ENCODE results near the gene GLG1.

GLG1 gene

DNA sequence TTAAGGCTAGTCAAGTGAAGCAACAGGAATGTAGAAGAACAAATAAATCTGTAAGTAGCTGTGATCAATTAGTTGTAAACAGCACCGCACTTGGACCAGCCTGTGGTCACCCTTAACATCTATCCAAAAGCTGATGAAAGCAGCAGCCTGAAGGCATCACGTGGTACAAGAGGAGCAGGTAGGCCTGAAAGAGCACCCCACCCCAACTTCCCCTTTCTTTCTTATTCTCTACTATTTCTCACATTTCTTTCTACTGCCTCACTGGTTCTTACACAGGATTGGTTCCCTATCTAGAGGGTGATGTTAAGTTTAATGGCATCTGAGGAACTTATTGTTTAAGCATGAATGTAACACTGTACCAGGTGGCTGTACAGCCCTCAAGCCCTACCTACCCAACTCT lies 143.0 kb downstream of the GLG1 start:
- TF ChIP-seq, protein P1, sequence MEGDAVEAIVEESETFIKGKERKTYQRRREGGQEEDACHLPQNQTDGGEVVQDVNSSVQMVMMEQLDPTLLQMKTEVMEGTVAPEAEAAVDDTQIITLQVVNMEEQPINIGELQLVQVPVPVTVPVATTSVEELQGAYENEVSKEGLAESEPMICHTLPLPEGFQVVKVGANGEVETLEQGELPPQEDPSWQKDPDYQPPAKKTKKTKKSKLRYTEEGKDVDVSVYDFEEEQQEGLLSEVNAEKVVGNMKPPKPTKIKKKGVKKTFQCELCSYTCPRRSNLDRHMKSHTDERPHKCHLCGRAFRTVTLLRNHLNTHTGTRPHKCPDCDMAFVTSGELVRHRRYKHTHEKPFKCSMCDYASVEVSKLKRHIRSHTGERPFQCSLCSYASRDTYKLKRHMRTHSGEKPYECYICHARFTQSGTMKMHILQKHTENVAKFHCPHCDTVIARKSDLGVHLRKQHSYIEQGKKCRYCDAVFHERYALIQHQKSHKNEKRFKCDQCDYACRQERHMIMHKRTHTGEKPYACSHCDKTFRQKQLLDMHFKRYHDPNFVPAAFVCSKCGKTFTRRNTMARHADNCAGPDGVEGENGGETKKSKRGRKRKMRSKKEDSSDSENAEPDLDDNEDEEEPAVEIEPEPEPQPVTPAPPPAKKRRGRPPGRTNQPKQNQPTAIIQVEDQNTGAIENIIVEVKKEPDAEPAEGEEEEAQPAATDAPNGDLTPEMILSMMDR (IDR thresholded peaks at IDR 0.05) = no peak

DNA sequence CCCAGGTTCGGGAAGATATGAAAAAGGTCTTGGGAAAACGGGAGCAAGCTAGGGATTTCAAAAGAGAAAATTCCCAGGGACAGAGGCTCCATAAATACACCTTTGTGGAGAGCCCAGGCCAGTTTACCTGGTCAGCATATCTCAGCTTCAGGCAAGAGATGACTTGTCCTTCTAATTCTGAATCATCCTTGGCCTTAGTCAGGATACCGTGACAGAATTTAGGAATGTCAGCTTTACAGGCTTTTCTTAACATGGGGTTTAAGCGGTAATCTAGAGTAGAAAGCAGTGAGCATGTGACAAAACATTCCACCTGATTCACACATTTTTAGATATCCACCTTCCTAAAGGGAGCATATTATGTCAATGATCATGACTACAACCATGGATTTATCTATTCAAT lies 144.6 kb downstream of the GLG1 start:
- DNase-seq (ENCODE audit: low spot score) = no peak
- H3K27ac ChIP-seq = no peak overlapping the region
- H3K4me3 ChIP-seq = no peak overlapping the region
- TF ChIP-seq, protein P1 (IDR thresholded peaks at IDR 0.05) = no peak

More for the DNA sequence above, 143.0 kb downstream of the GLG1 start:
- Histone ChIP-seq H3K27ac (no peak overlapping the region), H3K4me3 (no peak overlapping the region)
- no peak for DNase-seq (ENCODE audit: low spot score)

DNA sequence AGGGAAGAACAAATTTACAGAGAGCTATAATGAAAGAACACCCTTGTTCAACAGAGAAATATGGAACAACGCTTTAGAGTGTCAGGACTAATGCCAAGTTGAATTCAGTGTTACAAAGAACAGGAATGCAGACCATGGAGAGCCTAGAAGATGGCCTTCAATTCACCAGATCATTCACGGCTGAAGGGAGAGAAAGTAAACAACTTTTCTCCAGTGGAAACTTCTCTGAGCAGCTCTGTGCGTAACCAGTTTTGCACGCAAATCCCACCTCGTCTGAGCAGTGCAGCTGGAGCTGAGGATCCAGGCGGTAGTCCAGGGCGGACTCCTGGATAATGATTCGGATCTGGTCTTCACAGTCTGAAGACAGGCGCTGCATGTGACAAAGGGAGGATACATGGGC lies 145.1 kb downstream of the GLG1 start:
- H3K4me3 ChIP-seq = no peak overlapping the region
- TF ChIP-seq, protein P1 (IDR thresholded peaks at IDR 0.05) = no peak
- no peak for DNase-seq (ENCODE audit: low spot score)
- no peak overlapping the region for H3K27ac ChIP-seq

DNA sequence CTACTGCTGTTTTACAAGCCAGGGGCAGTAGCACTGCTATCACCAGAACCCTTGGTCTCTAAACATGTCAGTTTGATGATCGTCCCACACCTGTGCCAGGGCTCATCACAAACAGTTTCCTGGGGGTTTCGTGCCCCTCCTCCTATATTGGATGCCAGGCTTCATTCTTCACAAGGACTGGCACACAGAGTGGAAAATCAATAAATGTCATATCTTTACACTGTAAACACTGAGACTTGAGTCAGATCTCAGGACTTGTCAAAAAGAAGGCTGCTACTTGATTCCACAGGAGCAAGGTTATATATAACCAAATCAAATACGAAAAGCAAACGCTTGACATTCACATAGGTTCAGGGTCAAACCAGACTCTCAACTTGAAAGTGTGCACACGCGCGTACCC lies 146.4 kb downstream of the GLG1 start:
- H3K27ac ChIP-seq = no peak overlapping the region
- TF ChIP-seq, protein P1 (IDR thresholded peaks at IDR 0.05) = no peak
- H3K4me3 ChIP-seq = no peak overlapping the region
- DNase-seq (ENCODE audit: low spot score) = no peak

DNA sequence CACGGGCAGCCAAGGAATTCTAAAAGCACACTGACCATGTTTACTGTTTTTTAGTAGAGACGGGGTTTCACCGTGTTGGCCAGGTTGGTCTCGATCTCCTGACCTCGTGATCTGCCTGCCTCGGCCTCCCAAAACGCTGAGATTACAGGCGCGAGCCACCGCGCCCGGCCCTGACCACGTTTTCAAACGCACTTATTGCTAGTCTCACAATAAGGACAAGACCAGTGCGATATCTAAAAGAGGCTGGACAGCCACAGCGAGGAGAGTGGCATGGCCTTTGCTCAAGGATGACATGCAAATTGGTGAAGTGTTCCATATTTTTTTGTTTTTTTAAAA lies 150.7 kb downstream of the GLG1 start:
- no peak overlapping the region for H3K27ac ChIP-seq
- no peak overlapping the region for H3K4me3 ChIP-seq
- TF ChIP-seq, protein P1 (IDR thresholded peaks at IDR 0.05) = no peak
- no peak for DNase-seq (ENCODE audit: low spot score)

DNA sequence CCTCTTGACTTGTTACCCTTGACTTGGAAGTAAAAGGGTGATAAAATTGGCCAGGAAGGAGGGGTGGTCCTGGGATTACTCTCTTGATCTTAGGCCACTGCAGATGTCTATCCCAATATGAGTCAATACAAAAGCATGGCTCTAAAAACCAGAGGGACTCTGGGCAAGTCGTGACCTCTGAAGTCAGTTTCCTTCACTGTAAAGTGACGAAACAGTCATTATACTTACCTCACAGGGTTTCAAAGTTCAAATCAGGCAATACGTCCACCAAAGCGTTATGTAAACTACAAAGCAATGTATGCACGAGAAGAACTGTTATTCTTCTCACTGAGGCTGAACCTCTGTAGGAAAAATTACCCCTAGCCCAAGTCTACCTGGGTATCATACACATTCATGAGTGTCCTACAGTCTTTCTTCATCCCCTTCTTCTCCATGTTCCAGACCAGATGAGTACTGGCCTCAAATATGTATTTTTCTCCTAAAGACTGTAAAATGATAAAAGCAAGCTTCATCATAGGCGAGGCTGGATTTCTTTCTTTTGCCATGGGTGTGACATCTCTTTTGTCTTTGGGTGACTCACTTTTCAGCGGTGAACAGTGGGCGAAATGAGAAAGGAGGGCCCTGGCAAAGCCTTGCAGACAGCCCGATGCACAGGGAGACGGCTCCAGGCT lies 151.2 kb downstream of the GLG1 start:
- TF ChIP-seq, protein P1 (IDR thresholded peaks at IDR 0.05) = no peak
- no peak for DNase-seq (ENCODE audit: low spot score)
- H3K4me3 ChIP-seq = no peak overlapping the region
- H3K27ac ChIP-seq = no peak overlapping the region

DNA sequence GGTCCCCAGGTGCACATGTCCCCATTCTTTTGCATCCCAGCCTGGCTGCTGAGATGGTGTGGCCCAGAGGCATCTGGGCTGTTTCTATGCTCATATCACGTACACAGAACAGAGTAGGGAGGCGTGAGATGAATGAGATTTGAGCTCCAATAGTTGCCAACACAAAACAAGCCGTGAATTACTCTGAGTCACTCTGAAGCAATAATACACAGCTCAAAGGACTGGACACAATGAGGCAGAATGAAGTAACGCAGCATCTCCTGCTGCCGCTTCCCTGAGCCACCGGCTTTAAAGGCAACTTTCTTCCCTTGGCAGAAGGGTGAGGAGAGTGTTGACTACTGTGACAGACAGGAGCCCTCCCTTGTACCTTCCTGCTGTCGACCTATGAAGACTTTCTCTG lies 151.7 kb downstream of the GLG1 start:
- TF ChIP-seq, protein P1 (IDR thresholded peaks at IDR 0.05) = no peak
- DNase-seq (ENCODE audit: low spot score) = no peak
- H3K27ac ChIP-seq = no peak overlapping the region
- H3K4me3 ChIP-seq = no peak overlapping the region

All from coronary artery (tissue), 2 donors.